HCT116 (cell line): ENCODE measurements around the gene MCC. TPM values are rescaled to one million over a fixed set of nuclear protein-coding genes. Genes with fewer than 3 reads are reported as not detected.

ENCODE experiments used
- ATAC-seq: fragments of 200-7000 bp; cut with Tn5 transposase; 2 replicates; pipeline ENCODE4 v1.9.1; 2020; ENCODE audit warnings: mild to moderate bottlenecking, moderate library complexity
- BruUV-seq: library from RNA; stranded (reverse); fragments of 400-500 nt; replicated peaks from 2 replicates; lab custom pipeline; 2021; lab: Mats Ljungman, UMichigan
- CTCF ChIA-PET: fragments of 300-600 bp; sonication (Branson Sonifier 250); formaldehyde crosslinking; loops from one replicate; lab custom pipeline; 2021; ENCODE audit warnings: antibody characterized with exemption; lab: Charles Lee
- POLR2A ChIA-PET: fragments of 300-600, 350-600 bp; sonication (Branson Sonifier 250); formaldehyde crosslinking; loops from one replicate; lab custom pipeline; 2021; ENCODE audit warnings: antibody characterized with exemption; lab: Charles Lee
- RAD21 ChIA-PET, 2 experiments: fragments of 300-600 bp; sonication (Branson Sonifier 250); formaldehyde crosslinking; loops; one replicate each; lab custom pipeline; 2023; ENCODE audit warnings: low total read pairs in 2 of 2; ENCODE audit not compliant: uncharacterized antibody in 2 of 2, unreplicated experiment in 2 of 2, low non-redundant PET in 1 of 2; lab: Charles Lee
- DNase-seq: peaks from one replicate; pipeline ENCODE4 v3.0.0-alpha.2; 2010; ENCODE audit warnings: low read depth, low spot score
- H2AFZ ChIP-seq: fragments of 200-600 bp; shearing (Covaris generic), sonication (generic); 2 replicates; pipeline ENCODE4 v1.6.1; 2017; ENCODE audit warnings: low read depth, mixed run types, mixed read lengths, antibody characterized with exemption, low read length; ENCODE audit not compliant: poor library complexity, severe bottlenecking
- H3K27ac ChIP-seq: 2 replicates; pipeline ENCODE4 v1.5.1; 2012; ENCODE audit warnings: low read depth, low read length
- H3K27me3 ChIP-seq: fragments of 200-600 bp; sonication (generic); 2 replicates; pipeline ENCODE4 v1.6.1; 2016; ENCODE audit warnings: mixed run types, low read length, mixed read lengths; ENCODE audit not compliant: insufficient read depth
- H3K36me3 ChIP-seq, 2 experiments: fragments of 200-500 bp in 1 of 2; fragments of 200-600 bp in 1 of 2; sonication (Bioruptor generic) in 1 of 2; sonication (generic) in 1 of 2; 2 replicates each; pipeline versions ENCODE4 v1.5.1 to v1.6.1; 2014 to 2016; ENCODE audit warnings: low read length in 2 of 2, inconsistent platforms in 1 of 2, mixed read lengths in 1 of 2, mixed run types in 1 of 2; ENCODE audit not compliant: insufficient read depth in 2 of 2, control insufficient read depth in 1 of 2
- H3K4me1 ChIP-seq, 2 experiments: fragments of 200-600 bp in 1 of 2; sonication (generic) in 1 of 2; 2 replicates each; pipeline versions ENCODE4 v1.5.1 to v1.6.1; 2012 to 2017; ENCODE audit warnings: low read length in 2 of 2, inconsistent platforms in 1 of 2, mild to moderate bottlenecking in 1 of 2, mixed read lengths in 1 of 2, mixed run types in 1 of 2, moderate library complexity in 1 of 2; ENCODE audit not compliant: insufficient read depth in 2 of 2, control insufficient read depth in 1 of 2
- H3K4me2 ChIP-seq: fragments of 200-600 bp; sonication (generic); 2 replicates; pipeline ENCODE4 v1.6.1; 2017; ENCODE audit warnings: mixed run types, low read length, mixed read lengths
- H3K4me3 ChIP-seq, 2 experiments: fragments of 200-600 bp in 1 of 2; sonication (generic) in 1 of 2; replicated peaks in 1 of 2; 2 replicates each; pipeline ENCODE4 v1.5.1; 2011 to 2016; ENCODE audit warnings: low read length in 2 of 2, control low read depth in 1 of 2, low read depth in 1 of 2, mild to moderate bottlenecking in 1 of 2, mixed read lengths in 1 of 2, mixed run types in 1 of 2
- H3K79me2 ChIP-seq: fragments of 200-600 bp; sonication (generic); 2 replicates; pipeline ENCODE4 v1.6.1; 2017; ENCODE audit warnings: mild to moderate bottlenecking, mixed run types, low read length, moderate library complexity, mixed read lengths; ENCODE audit not compliant: insufficient read depth
- H3K9ac ChIP-seq: fragments of 200-600 bp; sonication (generic); 2 replicates; pipeline ENCODE4 v1.6.1; 2016; ENCODE audit warnings: low read length, mixed read lengths
- H3K9me2 ChIP-seq: fragments of 200-600 bp; sonication (generic), shearing (Covaris generic); 2 replicates; pipeline ENCODE4 v1.6.1; 2017; ENCODE audit warnings: mixed run types, mild to moderate bottlenecking, moderate library complexity; ENCODE audit not compliant: insufficient read depth
- H3K9me3 ChIP-seq, 2 experiments: fragments of 200-500 bp in 1 of 2; fragments of 200-600 bp in 1 of 2; sonication (Bioruptor generic) in 1 of 2; sonication (generic) in 1 of 2; 2 replicates each; pipeline ENCODE4 v1.6.1; 2014 to 2017; ENCODE audit warnings: low read length in 2 of 2, mixed read lengths in 2 of 2, inconsistent platforms in 1 of 2, low read depth in 1 of 2, mild to moderate bottlenecking in 1 of 2, mixed run types in 1 of 2, moderate library complexity in 1 of 2; ENCODE audit not compliant: control insufficient read depth in 1 of 2, insufficient read depth in 1 of 2
- H4K20me1 ChIP-seq: fragments of 200-600 bp; sonication (generic), shearing (Covaris generic); 2 replicates; pipeline ENCODE4 v1.6.1; 2017; ENCODE audit warnings: mixed run types, mild to moderate bottlenecking, moderate library complexity; ENCODE audit not compliant: insufficient read depth
- CBX3 ChIP-seq: IDR thresholded peaks from 2 replicates; pipeline ENCODE4 v1.6.1; 2012; ENCODE audit warnings: low read depth
- CEBPB ChIP-seq: IDR thresholded peaks from 2 replicates; pipeline ENCODE4 v1.6.1; 2012; ENCODE audit warnings: low read depth
- EGR1 ChIP-seq: IDR thresholded peaks from 2 replicates; pipeline ENCODE4 v1.6.1; 2012; ENCODE audit warnings: low read depth
- ELF1 ChIP-seq: IDR thresholded peaks from 2 replicates; pipeline ENCODE4 v1.6.1; 2012; ENCODE audit warnings: low read depth, borderline replicate concordance
- FOSL1 ChIP-seq: IDR thresholded peaks from 2 replicates; pipeline ENCODE4 v1.6.1; 2012; ENCODE audit warnings: low read depth
- JUND ChIP-seq: IDR thresholded peaks from 2 replicates; pipeline ENCODE4 v1.6.1; 2012
- POLR2A ChIP-seq: IDR thresholded peaks from 2 replicates; pipeline ENCODE4 v1.7.0; 2011; ENCODE audit warnings: borderline replicate concordance; ENCODE audit not compliant: insufficient read depth, insufficient read length; ENCODE audit errors: extremely low read depth
- POLR2AphosphoS5 ChIP-seq: IDR thresholded peaks from 2 replicates; pipeline ENCODE4 v1.6.1; 2011; ENCODE audit warnings: mild to moderate bottlenecking, low read depth, low read length, moderate library complexity
- REST ChIP-seq: IDR thresholded peaks from 2 replicates; pipeline ENCODE4 v1.6.1; 2012; ENCODE audit warnings: low read depth
- SP1 ChIP-seq: IDR thresholded peaks from 2 replicates; pipeline ENCODE4 v1.6.1; 2012; ENCODE audit warnings: low read depth
- TCF7L2 ChIP-seq: IDR thresholded peaks from 2 replicates; pipeline ENCODE4 v1.7.0; 2011; ENCODE audit warnings: borderline replicate concordance, inconsistent platforms; ENCODE audit not compliant: insufficient read depth, insufficient read length; ENCODE audit errors: extremely low read depth
- intact Hi-C: fragments of 100-400 bp; cut with micrococcal nuclease; formaldehyde crosslinking; loops from 2 replicates; pipeline ENCODE4 v1.10.0; 2022
- total RNA-seq: library from RNA; stranded (reverse); gene quantifications from one replicate; pipeline ENCODE4 v1.2.1, GENCODE V29; 2021; ENCODE audit not compliant: unreplicated experiment

MCC gene
- total RNA-seq, 1 experiment from 2014 or later: 20.1 TPM

GRCh38 chr5:113487781-113488644, at the start of gene MCC (continued):
- TF ChIP-seq REST (no peak), CEBPB (no peak), TCF7L2 (peak; percentile 32)

GRCh38 chr5:113531481-113532159, 43.4 kb upstream of the MCC start:
- CTCF ChIA-PET: no interaction called here
- intact Hi-C loops: no loop called here

More at GRCh38 chr5:113531481-113532159, 43.4 kb upstream of the MCC start:
- Histone ChIP-seq H3K27me3 (no peaks in the 10 kb centered on the region), H3K9me2 (no peaks in the 10 kb centered on the region), H3K4me2 (no peak overlapping the region), H3K9me3 (no peaks in the 10 kb centered on the region), H3K4me1 (no peaks in the 10 kb centered on the region), H3K4me3 (no peak overlapping the region), H3K9ac (no peak overlapping the region), H4K20me1 (no peaks in the 10 kb centered on the region), H3K27ac (no peak overlapping the region), H3K36me3 (peaks cover 2 to 16% of the 10 kb centered on the region in 2 experiments; a peak in 3 of 4 replicates), H2AFZ (no peak overlapping the region), H3K79me2 (peaks cover 43% of the 10 kb centered on the region)
- RAD21 ChIA-PET: no interaction called here
- POLR2A ChIA-PET: no interaction called here
- TF ChIP-seq FOSL1: no peak
- no peak for TF ChIP-seq POLR2A
- TF ChIP-seq CBX3: no peak
- no peak for TF ChIP-seq SP1
- no peak for TF ChIP-seq POLR2AphosphoS5
- TF ChIP-seq TCF7L2: no peak
- no peak for TF ChIP-seq ELF1
- TF ChIP-seq EGR1: no peak
- no peak for TF ChIP-seq JUND
- DNase-seq: no peak
- ATAC-seq: no peak
- BruUV-seq: no TSS peak
